Stimulated activated naive CD8-positive, alpha-beta T cell treated with anti-CD3 and anti-CD28 coated beads, Interleukin-15, Interleukin-2, amounts not matched to agents 100 ng/mL and 50 ng/mL, for 24 hours (primary cell): ENCODE results near the gene SPATA31A5.
"Not testable (repeated sequence)": the region's sequence is repeated elsewhere in the genome, so short reads cannot be mapped to it uniquely, and the experiment has no call there.

ENCODE experiments used
- H3K27ac Mint-ChIP-seq: one replicate; pipeline ENCODE4 v1.8.0; 2021; ENCODE audit warnings: mild to moderate bottlenecking, mixed read lengths
- H3K27me3 Mint-ChIP-seq: one replicate; pipeline ENCODE4 v1.8.0; 2021; ENCODE audit warnings: mixed read lengths
- H3K36me3 Mint-ChIP-seq: one replicate; pipeline ENCODE4 v1.8.0; 2021; ENCODE audit warnings: low read depth, mixed read lengths
- H3K4me1 Mint-ChIP-seq: one replicate; pipeline ENCODE4 v1.8.0; 2021; ENCODE audit warnings: low read depth, mixed read lengths
- H3K4me3 Mint-ChIP-seq: one replicate; pipeline ENCODE4 v1.8.0; 2021; ENCODE audit warnings: mild to moderate bottlenecking, mixed read lengths
- H3K9me3 Mint-ChIP-seq: one replicate; pipeline ENCODE4 v1.8.0; 2021; ENCODE audit warnings: mixed read lengths

The SPATA31A5 gene

DNA sequence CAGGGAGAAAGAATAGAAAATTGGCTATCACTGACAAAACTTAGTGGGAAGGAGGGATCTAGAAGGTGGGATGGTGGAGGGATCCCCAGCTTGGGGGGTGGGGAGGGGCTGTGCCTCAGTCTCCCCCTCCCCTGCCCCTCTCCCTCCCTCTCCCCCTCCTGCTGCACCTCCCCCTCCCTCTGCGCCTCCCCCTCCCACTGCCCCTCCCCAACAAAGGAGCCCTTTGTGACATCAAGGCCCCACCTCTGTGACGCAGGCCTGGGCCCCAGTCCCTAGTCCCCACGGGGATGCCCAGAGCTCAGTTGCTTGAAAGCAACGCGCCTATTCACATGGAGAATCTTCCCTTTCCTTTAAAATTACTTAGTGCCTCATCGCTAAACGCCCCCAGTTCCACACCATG, at the start of gene SPATA31A5:
Gene SPATA31A5 (plus strand): TSS at position 301 of the 400 bp plus-strand sequence. CDS start 29 bp downstream, at position 330.
- not testable (repeated sequence) for H3K4me3 Mint-ChIP-seq, H3K27ac Mint-ChIP-seq, H3K27me3 Mint-ChIP-seq, H3K4me1 Mint-ChIP-seq, H3K9me3 Mint-ChIP-seq, H3K36me3 Mint-ChIP-seq

DNA sequence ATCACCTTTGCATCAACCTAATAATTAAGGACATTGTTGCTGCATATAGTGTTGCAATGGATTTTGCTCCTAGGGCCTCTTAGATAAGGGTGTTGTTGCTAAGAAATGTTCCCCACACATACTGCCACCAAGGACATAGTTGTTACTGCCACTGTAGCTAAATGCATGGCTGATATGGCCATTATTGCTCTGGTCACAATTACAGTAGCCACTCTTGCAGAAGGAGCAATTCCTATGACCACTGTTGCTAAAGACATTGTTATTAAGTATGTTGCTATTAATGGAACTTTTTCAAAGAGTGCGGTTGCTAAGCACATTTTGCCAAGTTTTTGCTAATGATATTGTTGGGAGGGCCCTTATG, 48.8 kb downstream of the SPATA31A5 start:
- H3K4me1 Mint-ChIP-seq, H3K36me3 Mint-ChIP-seq, H3K27ac Mint-ChIP-seq, H3K9me3 Mint-ChIP-seq, H3K4me3 Mint-ChIP-seq, H3K27me3 Mint-ChIP-seq: not testable (repeated sequence)

DNA sequence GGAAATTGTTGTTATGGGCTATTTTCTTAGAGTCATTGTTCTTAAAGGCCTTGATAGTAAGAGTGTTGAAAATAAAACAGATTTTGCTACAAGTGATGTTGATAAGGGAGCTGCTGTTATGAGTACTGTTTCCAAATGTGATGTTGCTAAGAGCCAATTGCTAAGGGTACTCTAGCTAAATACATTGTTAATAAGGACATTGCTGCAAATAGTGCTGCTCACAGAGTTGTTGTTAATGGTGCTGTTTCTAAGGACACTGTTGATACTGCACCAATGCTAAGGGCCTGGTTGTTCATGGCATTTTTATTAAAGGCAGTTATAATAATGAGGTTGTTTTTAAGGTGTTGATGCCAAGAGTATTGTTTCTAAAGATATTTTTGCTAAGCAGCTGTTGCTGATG, 52.2 kb downstream of the SPATA31A5 start:
- H3K27ac Mint-ChIP-seq, H3K27me3 Mint-ChIP-seq, H3K9me3 Mint-ChIP-seq, H3K36me3 Mint-ChIP-seq, H3K4me1 Mint-ChIP-seq, H3K4me3 Mint-ChIP-seq: not testable (repeated sequence)
